ENCODE measurements around the gene KBTBD6.

GRCh38 chr13:41148419-41149283 is 16.0 kb upstream of the KBTBD6 start:
- TF ChIP-seq TARDBP (IDR thresholded peaks at IDR 0.05; ENCODE audit: borderline replicate concordance) (no peak), CREB1 (IDR thresholded peaks at IDR 0.05; ENCODE audit: low read depth) (no peak), POLR2AphosphoS5 (IDR thresholded peaks at IDR 0.05; ENCODE audit: low read length) (no peak), CBX3 (IDR thresholded peaks at IDR 0.05; ENCODE audit: borderline replicate concordance, low read depth) (peak; percentile 97; the same call in 1 of the 2 replicates), EP300 (IDR thresholded peaks at IDR 0.05; ENCODE audit: borderline replicate concordance in 1 of 2, control insufficient read depth in 1 of 2, low read depth in 2 of 2, low read length in 2 of 2) (no peak), KDM1A (IDR thresholded peaks at IDR 0.05; ENCODE audit: borderline replicate concordance) (no peak), ESRRA (IDR thresholded peaks at IDR 0.05; ENCODE audit: low read length) (no peak), BCL11A (IDR thresholded peaks at IDR 0.05; ENCODE audit: low read depth, low read length) (no peak)
- TF ChIP-seq, protein P1, sequence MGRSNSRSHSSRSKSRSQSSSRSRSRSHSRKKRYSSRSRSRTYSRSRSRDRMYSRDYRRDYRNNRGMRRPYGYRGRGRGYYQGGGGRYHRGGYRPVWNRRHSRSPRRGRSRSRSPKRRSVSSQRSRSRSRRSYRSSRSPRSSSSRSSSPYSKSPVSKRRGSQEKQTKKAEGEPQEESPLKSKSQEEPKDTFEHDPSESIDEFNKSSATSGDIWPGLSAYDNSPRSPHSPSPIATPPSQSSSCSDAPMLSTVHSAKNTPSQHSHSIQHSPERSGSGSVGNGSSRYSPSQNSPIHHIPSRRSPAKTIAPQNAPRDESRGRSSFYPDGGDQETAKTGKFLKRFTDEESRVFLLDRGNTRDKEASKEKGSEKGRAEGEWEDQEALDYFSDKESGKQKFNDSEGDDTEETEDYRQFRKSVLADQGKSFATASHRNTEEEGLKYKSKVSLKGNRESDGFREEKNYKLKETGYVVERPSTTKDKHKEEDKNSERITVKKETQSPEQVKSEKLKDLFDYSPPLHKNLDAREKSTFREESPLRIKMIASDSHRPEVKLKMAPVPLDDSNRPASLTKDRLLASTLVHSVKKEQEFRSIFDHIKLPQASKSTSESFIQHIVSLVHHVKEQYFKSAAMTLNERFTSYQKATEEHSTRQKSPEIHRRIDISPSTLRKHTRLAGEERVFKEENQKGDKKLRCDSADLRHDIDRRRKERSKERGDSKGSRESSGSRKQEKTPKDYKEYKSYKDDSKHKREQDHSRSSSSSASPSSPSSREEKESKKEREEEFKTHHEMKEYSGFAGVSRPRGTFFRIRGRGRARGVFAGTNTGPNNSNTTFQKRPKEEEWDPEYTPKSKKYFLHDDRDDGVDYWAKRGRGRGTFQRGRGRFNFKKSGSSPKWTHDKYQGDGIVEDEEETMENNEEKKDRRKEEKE (IDR thresholded peaks at IDR 0.05), result no peak

Measured in GM12878 (cell line).